Stimulated activated CD4-positive, alpha-beta T cell treated with anti-CD3 and anti-CD28 coated beads, Interleukin-15, amount 100 ng/mL, for 48 hours (primary cell): ENCODE data around the gene LRRC75A.
"Not testable (repeated sequence)": the region's sequence is repeated elsewhere in the genome, so short reads cannot be mapped to it uniquely, and the experiment has no call there.

ENCODE experiments used
- DNase-seq, 2 donors: peaks; one replicate each; pipeline ENCODE4 v3.0.0-alpha.2; 2020; ENCODE audit warnings: low read depth in 2 of 2

Gene LRRC75A

DNA sequence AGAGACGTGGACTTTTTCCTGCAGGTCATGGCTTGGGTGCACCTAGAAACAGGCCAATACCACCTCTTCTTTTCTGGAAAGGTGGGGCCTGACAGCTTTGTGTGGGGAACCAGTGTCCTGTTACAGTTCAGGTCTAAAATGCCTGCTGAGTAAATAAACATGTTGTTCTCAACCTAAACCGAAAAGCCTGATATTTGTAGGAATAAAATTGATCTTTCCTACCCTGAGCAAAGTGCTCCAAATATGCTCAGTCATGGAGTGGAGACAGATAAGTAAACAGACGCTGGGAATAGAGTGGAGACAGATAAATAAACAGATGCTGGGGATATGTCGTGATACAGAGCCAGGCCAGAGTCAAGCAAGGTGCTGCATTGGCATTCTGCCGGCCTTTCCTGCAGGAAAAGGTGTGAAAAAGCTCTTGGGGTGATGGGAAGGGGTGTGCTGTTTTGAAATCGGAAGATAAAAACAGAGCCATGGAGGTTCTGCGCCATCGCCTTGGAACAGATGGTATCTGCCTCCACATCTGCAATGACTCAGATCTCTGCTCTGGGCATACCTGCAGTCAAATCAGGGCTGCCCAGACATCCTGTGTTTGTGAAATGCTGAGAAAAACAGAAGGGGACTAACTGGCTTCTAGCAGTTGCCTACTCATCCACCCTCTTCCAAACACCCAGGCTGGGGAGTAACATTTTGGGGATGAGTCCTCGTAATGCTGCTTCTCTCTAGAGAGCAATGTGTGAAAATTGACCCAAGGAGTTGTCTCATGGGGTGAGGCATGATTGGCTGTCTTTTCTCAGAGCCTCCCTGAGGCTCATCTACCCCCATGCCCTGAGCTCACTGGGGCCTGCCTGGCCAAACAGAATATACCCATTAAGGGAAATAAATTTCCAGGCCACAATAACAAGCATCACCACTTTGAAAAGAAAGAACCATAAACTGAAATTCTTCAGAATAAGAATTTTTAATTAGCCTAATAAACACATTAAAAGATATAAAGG is 93.4 kb downstream of the LRRC75A start:
- DNase-seq, result no peak

DNA sequence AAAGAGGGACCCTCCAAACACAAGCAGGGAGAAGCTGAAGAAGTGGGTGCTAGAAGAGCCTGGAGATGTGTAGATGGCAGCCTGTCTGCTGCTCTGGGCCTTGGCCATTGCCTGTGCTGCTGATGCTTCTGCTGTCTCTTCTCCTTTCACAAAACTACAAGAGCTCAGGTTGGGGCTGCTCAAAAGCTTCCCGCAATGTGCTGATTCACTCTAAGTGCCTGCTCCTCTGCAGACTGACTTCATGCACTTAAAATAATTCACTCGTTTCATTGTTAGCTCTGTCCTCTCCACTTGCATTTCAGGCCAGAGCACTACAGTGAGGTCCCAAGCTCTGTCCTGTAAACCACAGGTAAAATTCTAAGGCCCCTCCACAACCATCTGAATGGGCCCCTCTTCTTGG is 95.3 kb downstream of the LRRC75A start:
- DNase-seq, result not testable (repeated sequence)

DNA sequence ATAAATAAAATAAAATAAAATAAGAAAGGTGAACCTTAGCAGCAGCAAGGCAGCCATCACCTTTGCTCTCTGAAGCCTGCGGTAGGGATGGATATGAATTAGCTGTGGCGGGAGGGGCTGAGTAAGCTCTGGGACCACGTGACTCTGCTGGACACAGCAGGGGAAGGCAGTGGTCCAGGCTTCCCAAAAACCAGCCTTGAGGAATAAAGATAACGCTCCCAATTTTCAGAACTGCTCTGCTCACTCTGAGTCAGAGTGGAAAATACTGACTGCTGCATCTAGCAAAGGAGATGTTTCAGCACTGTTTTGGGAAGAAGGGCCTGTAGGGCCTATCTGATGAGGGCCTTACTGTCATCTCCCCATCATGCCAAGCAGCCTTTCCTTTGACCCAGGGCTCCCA is 96.1 kb downstream of the LRRC75A start:
- DNase-seq, result not testable (repeated sequence)

DNA sequence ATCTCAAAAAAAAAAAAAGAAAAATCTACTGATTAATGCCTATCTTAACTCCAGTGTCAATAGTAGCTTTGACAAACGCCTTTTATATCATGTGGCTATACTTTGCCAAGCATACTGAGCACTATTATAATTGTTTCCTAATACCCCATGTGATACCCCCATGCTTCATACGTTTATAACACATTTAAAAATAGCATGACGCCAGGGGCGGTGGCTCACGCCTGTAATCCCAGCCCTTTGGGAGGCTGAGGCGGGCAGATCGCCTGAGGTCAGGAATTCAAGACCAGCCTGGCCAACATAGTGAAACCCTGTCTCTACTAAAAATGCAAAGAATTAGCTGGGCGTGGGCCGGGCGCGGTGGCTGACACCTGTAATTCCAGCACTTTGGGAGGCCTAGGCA is 99.5 kb downstream of the LRRC75A start:
- DNase-seq, result not testable (repeated sequence)
